HCT116 (cell line): ENCODE data around the gene SNX15. TPM values are rescaled to one million over a fixed set of nuclear protein-coding genes. Genes with fewer than 3 reads are reported as not detected.

Source experiments
- ATAC-seq: fragments of 200-7000 bp; cut with Tn5 transposase; 2 replicates; pipeline ENCODE4 v1.9.1; 2020; ENCODE audit warnings: mild to moderate bottlenecking, moderate library complexity
- BruUV-seq: library from RNA; stranded (reverse); fragments of 400-500 nt; replicated peaks from 2 replicates; lab custom pipeline; 2021; lab: Mats Ljungman, UMichigan
- CTCF ChIA-PET: fragments of 300-600 bp; sonication (Branson Sonifier 250); formaldehyde crosslinking; loops from one replicate; lab custom pipeline; 2021; ENCODE audit warnings: antibody characterized with exemption; lab: Charles Lee
- POLR2A ChIA-PET: fragments of 300-600, 350-600 bp; sonication (Branson Sonifier 250); formaldehyde crosslinking; loops from one replicate; lab custom pipeline; 2021; ENCODE audit warnings: antibody characterized with exemption; lab: Charles Lee
- RAD21 ChIA-PET, 2 experiments: fragments of 300-600 bp; sonication (Branson Sonifier 250); formaldehyde crosslinking; loops; one replicate each; lab custom pipeline; 2023; ENCODE audit warnings: low total read pairs in 2 of 2; ENCODE audit not compliant: uncharacterized antibody in 2 of 2, unreplicated experiment in 2 of 2, low non-redundant PET in 1 of 2; lab: Charles Lee
- DNase-seq: peaks from one replicate; pipeline ENCODE4 v3.0.0-alpha.2; 2010; ENCODE audit warnings: low read depth, low spot score
- H2AFZ ChIP-seq: fragments of 200-600 bp; shearing (Covaris generic), sonication (generic); 2 replicates; pipeline ENCODE4 v1.6.1; 2017; ENCODE audit warnings: low read depth, mixed run types, mixed read lengths, antibody characterized with exemption, low read length; ENCODE audit not compliant: poor library complexity, severe bottlenecking
- H3K27ac ChIP-seq: 2 replicates; pipeline ENCODE4 v1.5.1; 2012; ENCODE audit warnings: low read depth, low read length
- H3K27me3 ChIP-seq: fragments of 200-600 bp; sonication (generic); 2 replicates; pipeline ENCODE4 v1.6.1; 2016; ENCODE audit warnings: mixed run types, low read length, mixed read lengths; ENCODE audit not compliant: insufficient read depth
- H3K36me3 ChIP-seq, 2 experiments: fragments of 200-500 bp in 1 of 2; fragments of 200-600 bp in 1 of 2; sonication (Bioruptor generic) in 1 of 2; sonication (generic) in 1 of 2; 2 replicates each; pipeline versions ENCODE4 v1.5.1 to v1.6.1; 2014 to 2016; ENCODE audit warnings: low read length in 2 of 2, inconsistent platforms in 1 of 2, mixed read lengths in 1 of 2, mixed run types in 1 of 2; ENCODE audit not compliant: insufficient read depth in 2 of 2, control insufficient read depth in 1 of 2
- H3K4me1 ChIP-seq, 2 experiments: fragments of 200-600 bp in 1 of 2; sonication (generic) in 1 of 2; 2 replicates each; pipeline versions ENCODE4 v1.5.1 to v1.6.1; 2012 to 2017; ENCODE audit warnings: low read length in 2 of 2, inconsistent platforms in 1 of 2, mild to moderate bottlenecking in 1 of 2, mixed read lengths in 1 of 2, mixed run types in 1 of 2, moderate library complexity in 1 of 2; ENCODE audit not compliant: insufficient read depth in 2 of 2, control insufficient read depth in 1 of 2
- H3K4me2 ChIP-seq: fragments of 200-600 bp; sonication (generic); 2 replicates; pipeline ENCODE4 v1.6.1; 2017; ENCODE audit warnings: mixed run types, low read length, mixed read lengths
- H3K4me3 ChIP-seq, 2 experiments: fragments of 200-600 bp in 1 of 2; sonication (generic) in 1 of 2; replicated peaks in 1 of 2; 2 replicates each; pipeline ENCODE4 v1.5.1; 2011 to 2016; ENCODE audit warnings: low read length in 2 of 2, control low read depth in 1 of 2, low read depth in 1 of 2, mild to moderate bottlenecking in 1 of 2, mixed read lengths in 1 of 2, mixed run types in 1 of 2
- H3K79me2 ChIP-seq: fragments of 200-600 bp; sonication (generic); 2 replicates; pipeline ENCODE4 v1.6.1; 2017; ENCODE audit warnings: mild to moderate bottlenecking, mixed run types, low read length, moderate library complexity, mixed read lengths; ENCODE audit not compliant: insufficient read depth
- H3K9ac ChIP-seq: fragments of 200-600 bp; sonication (generic); 2 replicates; pipeline ENCODE4 v1.6.1; 2016; ENCODE audit warnings: low read length, mixed read lengths
- H3K9me2 ChIP-seq: fragments of 200-600 bp; sonication (generic), shearing (Covaris generic); 2 replicates; pipeline ENCODE4 v1.6.1; 2017; ENCODE audit warnings: mixed run types, mild to moderate bottlenecking, moderate library complexity; ENCODE audit not compliant: insufficient read depth
- H3K9me3 ChIP-seq, 2 experiments: fragments of 200-500 bp in 1 of 2; fragments of 200-600 bp in 1 of 2; sonication (Bioruptor generic) in 1 of 2; sonication (generic) in 1 of 2; 2 replicates each; pipeline ENCODE4 v1.6.1; 2014 to 2017; ENCODE audit warnings: low read length in 2 of 2, mixed read lengths in 2 of 2, inconsistent platforms in 1 of 2, low read depth in 1 of 2, mild to moderate bottlenecking in 1 of 2, mixed run types in 1 of 2, moderate library complexity in 1 of 2; ENCODE audit not compliant: control insufficient read depth in 1 of 2, insufficient read depth in 1 of 2
- H4K20me1 ChIP-seq: fragments of 200-600 bp; sonication (generic), shearing (Covaris generic); 2 replicates; pipeline ENCODE4 v1.6.1; 2017; ENCODE audit warnings: mixed run types, mild to moderate bottlenecking, moderate library complexity; ENCODE audit not compliant: insufficient read depth
- ATF3 ChIP-seq: IDR thresholded peaks from 2 replicates; pipeline ENCODE4 v1.6.1; 2012
- CBX3 ChIP-seq: IDR thresholded peaks from 2 replicates; pipeline ENCODE4 v1.6.1; 2012; ENCODE audit warnings: low read depth
- CTCF ChIP-seq, 3 experiments: fragments of 200-600 bp in 1 of 3; sonication (generic) in 1 of 3; IDR thresholded peaks in 2 of 3; conservative IDR thresholded peaks in 1 of 3; 2 replicates each; pipeline ENCODE4 v1.5.1; 2012 to 2017; ENCODE audit warnings: low read depth in 2 of 3, low read length in 2 of 3, antibody characterized with exemption in 1 of 3, borderline replicate concordance in 1 of 3, control low read depth in 1 of 3, mild to moderate bottlenecking in 1 of 3, mixed read lengths in 1 of 3, mixed run types in 1 of 3, moderate library complexity in 1 of 3; ENCODE audit not compliant: insufficient read depth in 1 of 3
- ELF1 ChIP-seq: IDR thresholded peaks from 2 replicates; pipeline ENCODE4 v1.6.1; 2012; ENCODE audit warnings: low read depth, borderline replicate concordance
- EZH2 ChIP-seq: fragments of 200-600 bp; sonication (generic); IDR thresholded peaks from 2 replicates; pipeline ENCODE4 v1.6.1; 2017; ENCODE audit warnings: antibody characterized with exemption, mixed run types
- FOSL1 ChIP-seq: IDR thresholded peaks from 2 replicates; pipeline ENCODE4 v1.6.1; 2012; ENCODE audit warnings: low read depth
- JUND ChIP-seq: IDR thresholded peaks from 2 replicates; pipeline ENCODE4 v1.6.1; 2012
- POLR2A ChIP-seq: IDR thresholded peaks from 2 replicates; pipeline ENCODE4 v1.7.0; 2011; ENCODE audit warnings: borderline replicate concordance; ENCODE audit not compliant: insufficient read depth, insufficient read length; ENCODE audit errors: extremely low read depth
- POLR2AphosphoS5 ChIP-seq: IDR thresholded peaks from 2 replicates; pipeline ENCODE4 v1.6.1; 2011; ENCODE audit warnings: mild to moderate bottlenecking, low read depth, low read length, moderate library complexity
- SIN3A ChIP-seq: IDR thresholded peaks from 2 replicates; pipeline ENCODE4 v1.6.1; 2012; ENCODE audit warnings: low read depth
- SRF ChIP-seq: IDR thresholded peaks from 2 replicates; pipeline ENCODE4 v1.6.1; 2012; ENCODE audit warnings: low read depth
- YY1 ChIP-seq: IDR thresholded peaks from 2 replicates; pipeline ENCODE4 v1.6.1; 2011; ENCODE audit warnings: low read length, low read depth, moderate library complexity, mild to moderate bottlenecking; ENCODE audit not compliant: insufficient replicate concordance; ENCODE audit errors: extremely low read depth
- ZFX ChIP-seq: fragments of 450-650 bp; IDR thresholded peaks from 2 replicates; pipeline ENCODE4 v1.6.1; 2017
- ZNF274 ChIP-seq: fragments of 200-500 bp; sonication (Bioruptor generic); IDR thresholded peaks from 2 replicates; pipeline ENCODE4 v1.6.1; 2014; ENCODE audit warnings: mild to moderate bottlenecking, low read depth, low read length, inconsistent platforms
- intact Hi-C: fragments of 100-400 bp; cut with micrococcal nuclease; formaldehyde crosslinking; loops from 2 replicates; pipeline ENCODE4 v1.10.0; 2022
- total RNA-seq: library from RNA; stranded (reverse); gene quantifications from one replicate; pipeline ENCODE4 v1.2.1, GENCODE V29; 2021; ENCODE audit not compliant: unreplicated experiment

The SNX15 gene
- total RNA-seq, 1 experiment from 2014 or later = 16.8 TPM

- ChIA-PET POLR2A (no interaction called here), RAD21 (no interaction called here), CTCF (no interaction called here)
- no TSS peak for BruUV-seq
- Histone ChIP-seq H3K27me3 (no peaks in the 10 kb centered on the region), H2AFZ (no peak overlapping the region), H3K36me3 (no peaks in the 10 kb centered on the region), H3K4me2 (no peak overlapping the region), H4K20me1 (no peaks in the 10 kb centered on the region), H3K9ac (no peak overlapping the region), H3K4me3 (no peak overlapping the region), H3K9me3 (no peaks in the 10 kb centered on the region), H3K4me1 (peaks cover 10 to 15% of the 10 kb centered on the region in 2 experiments; a peak in 3 of 4 replicates), H3K27ac (no peak overlapping the region), H3K9me2 (no peaks in the 10 kb centered on the region), H3K79me2 (0 out of 2 replicates have a peak, but pooled peaks cover 4% of the 10 kb centered on the region)
- DNase-seq (no peak), ATAC-seq (no peak)
- TF ChIP-seq ELF1 (no peak), SRF (no peak), YY1 (no peak), ZFX (no peak), EZH2 (no peak), SIN3A (no peak), FOSL1 (no peak), POLR2A (no peak), POLR2AphosphoS5 (no peak)
- intact Hi-C loops = loop anchor here (10.0 kb wide), 1 partner anchor 235 kb away; no protein-coding TSS in a partner anchor
Observed at GRCh38 chr11:65019824-65020223, 7.4 kb upstream of the SNX15 start.

GRCh38 chr11:65021003-65021402, 6.2 kb upstream of the SNX15 start:
- intact Hi-C loops = no loop called here
- ChIA-PET RAD21 (no interaction called here), CTCF (no interaction called here), POLR2A (no interaction called here)
- no peak overlapping the region for H3K27ac ChIP-seq
- H2AFZ ChIP-seq = no peak overlapping the region
- no peaks in the 10 kb centered on the region for H3K9me2 ChIP-seq
- no peaks in the 10 kb centered on the region for H3K27me3 ChIP-seq
- DNase-seq = no peak
- peaks cover 5 to 10% of the 10 kb centered on the region in 2 experiments; a peak in 3 of 4 replicates for H3K4me1 ChIP-seq
- no peak overlapping the region for H3K4me2 ChIP-seq
- H3K9ac ChIP-seq = no peak overlapping the region
- H3K79me2 ChIP-seq = no peaks in the 10 kb centered on the region
- H3K4me3 ChIP-seq = no peak overlapping the region
- H3K9me3 ChIP-seq = no peaks in the 10 kb centered on the region
- TF ChIP-seq ATF3 (no peak), CBX3 (no peak), SIN3A (no peak), ZNF274 (no peak), POLR2A (no peak), JUND (no peak), ZFX (no peak), FOSL1 (no peak), CTCF (IDR thresholded peaks at IDR 0.05 in 2 of 3, conservative IDR thresholded peaks at IDR 0.05 in 1 of 3; ENCODE audit: borderline replicate concordance in 1 of 3, insufficient read depth in 1 of 3, low read depth in 2 of 3, low read length in 2 of 3) (no peak), SRF (no peak)
- TF ChIP-seq, all 23 proteins: peak for 0
- Histone ChIP-seq H3K36me3 (no peaks in the 10 kb centered on the region), H4K20me1 (no peaks in the 10 kb centered on the region)
- no TSS peak for BruUV-seq
- no peak for ATAC-seq
